Neural progenitor cell (in vitro differentiated cells): ENCODE data around the gene APCDD1L. TPM values are rescaled to one million over a fixed set of nuclear protein-coding genes. Genes with fewer than 3 reads are reported as not detected.

Source experiments
- DNase-seq: peaks from one replicate; pipeline ENCODE4 v3.0.0-alpha.2; 2016; ENCODE audit warnings: low spot score
- H2AFZ ChIP-seq: fragments of 200-600 bp; sonication (generic); replicated peaks from 2 replicates; pipeline ENCODE4 v1.6.1; 2016; ENCODE audit warnings: antibody characterized with exemption
- H3F3A ChIP-seq: fragments of 200-600 bp; sonication (generic); 2 replicates; pipeline ENCODE4 v1.6.1; 2016; ENCODE audit warnings: antibody characterized with exemption, low read depth
- H3K27ac ChIP-seq: fragments of 200-600 bp; sonication (generic); 2 replicates; pipeline ENCODE4 v1.5.1; 2016; ENCODE audit warnings: mild to moderate bottlenecking
- H3K27me3 ChIP-seq: fragments of 200-600 bp; sonication (generic); 2 replicates; pipeline ENCODE4 v1.6.1; 2016; ENCODE audit warnings: mild to moderate bottlenecking, moderate library complexity
- H3K36me3 ChIP-seq: fragments of 200-600 bp; sonication (generic); 2 replicates; pipeline ENCODE4 v1.5.1; 2016
- H3K4me1 ChIP-seq: fragments of 200-600 bp; sonication (generic); 2 replicates; pipeline ENCODE4 v1.6.1; 2016; ENCODE audit warnings: mixed run types
- H3K4me2 ChIP-seq: fragments of 200-600 bp; sonication (generic); 2 replicates; pipeline ENCODE4 v1.6.1; 2016
- H3K4me3 ChIP-seq: fragments of 200-600 bp; sonication (generic); 2 replicates; pipeline ENCODE4 v1.5.1; 2016
- H3K79me2 ChIP-seq: fragments of 200-600 bp; sonication (generic); 2 replicates; pipeline ENCODE4 v1.6.1; 2016; ENCODE audit warnings: low read depth
- H3K9ac ChIP-seq: fragments of 200-600 bp; sonication (generic); 2 replicates; pipeline ENCODE4 v1.6.1; 2016
- H3K9me3 ChIP-seq: fragments of 200-600 bp; sonication (generic); 2 replicates; pipeline ENCODE4 v1.5.1; 2016; ENCODE audit warnings: low read depth
- H4K20me1 ChIP-seq: fragments of 200-600 bp; sonication (generic); 2 replicates; pipeline ENCODE4 v1.6.1; 2016; ENCODE audit warnings: low read depth
- H3K27ac Mint-ChIP-seq: 3 replicates; pipeline ENCODE4 v1.8.0; 2021; ENCODE audit warnings: mixed read lengths
- H3K27me3 Mint-ChIP-seq: 2 replicates; pipeline ENCODE4 v1.8.0; 2022; ENCODE audit warnings: low read depth, mild to moderate bottlenecking, inconsistent platforms, moderate library complexity, mixed read lengths; ENCODE audit not compliant: insufficient read depth
- H3K36me3 Mint-ChIP-seq: 3 replicates; pipeline ENCODE4 v1.8.0; 2021; ENCODE audit warnings: mixed read lengths
- H3K4me1 Mint-ChIP-seq: 3 replicates; pipeline ENCODE4 v1.8.0; 2021; ENCODE audit warnings: mixed read lengths
- H3K4me3 Mint-ChIP-seq: 3 replicates; pipeline ENCODE4 v1.8.0; 2021; ENCODE audit warnings: mild to moderate bottlenecking, moderate library complexity, mixed read lengths
- H3K9me3 Mint-ChIP-seq: 3 replicates; pipeline ENCODE4 v1.8.0; 2020; ENCODE audit warnings: mixed read lengths
- CTCF ChIP-seq: fragments of 200-600 bp; sonication (generic); IDR thresholded peaks from 2 replicates; pipeline ENCODE4 v1.5.1; 2017; ENCODE audit warnings: antibody characterized with exemption, mild to moderate bottlenecking
- EZH2 ChIP-seq: fragments of 200-600 bp; sonication (generic); IDR thresholded peaks from 2 replicates; pipeline ENCODE4 v1.6.1; 2017; ENCODE audit warnings: antibody characterized with exemption, mild to moderate bottlenecking, moderate library complexity
- EZH2phosphoT487 ChIP-seq: fragments of 200-600 bp; sonication (generic); IDR thresholded peaks from 2 replicates; pipeline ENCODE4 v1.6.1; 2017; ENCODE audit warnings: antibody characterized with exemption
- total RNA-seq: library from RNA; depleted of rRNA; stranded (reverse); fragments of >200 nt; gene quantifications from 2 replicates; pipeline ENCODE4 v1.2.3, GENCODE V29; 2015; ENCODE audit warnings: low replicate concordance

Gene APCDD1L
- total RNA-seq, 1 donor from 2014 or later, result not detected

GRCh38 chr20:58523971-58524315 lies 8.7 kb upstream of the APCDD1L start:
- H3K36me3 Mint-ChIP-seq, result no peaks in the 10 kb centered on the region
- Histone ChIP-seq H3K4me2 (peak overlapping the region; percentile 70), H3K79me2 (no peaks in the 10 kb centered on the region), H3K4me1 (peaks cover 28% of the 10 kb centered on the region), H3K4me3 (peak overlapping the region; percentile 26), H3K27ac (peak overlapping the region; percentile 82), H3K36me3 (peaks cover 10% of the 10 kb centered on the region), H2AFZ (peak overlapping the region; percentile 68), H3F3A (peaks cover 26% of the 10 kb centered on the region), H3K9ac (no peak overlapping the region), H3K9me3 (peaks cover 18% of the 10 kb centered on the region), H3K27me3 (no peaks in the 10 kb centered on the region), H4K20me1 (no peaks in the 10 kb centered on the region)
- peaks cover 15% of the 10 kb centered on the region for H3K4me1 Mint-ChIP-seq
- no peak for DNase-seq
- TF ChIP-seq EZH2phosphoT487 (no peak), EZH2 (no peak), CTCF (no peak)
- H3K4me3 Mint-ChIP-seq, result no peak overlapping the region
- no peak overlapping the region for H3K27ac Mint-ChIP-seq
- peaks cover 25% of the 10 kb centered on the region for H3K9me3 Mint-ChIP-seq
- peaks cover 3% of the 10 kb centered on the region for H3K27me3 Mint-ChIP-seq

- H4K20me1 ChIP-seq, result no peaks in the 10 kb centered on the region
- H3K27me3 Mint-ChIP-seq, result peaks cover 3% of the 10 kb centered on the region
- no peak overlapping the region for H3K9ac ChIP-seq
- peaks cover 15% of the 10 kb centered on the region for H3K4me1 Mint-ChIP-seq
- H3K27ac Mint-ChIP-seq, result peak overlapping the region; percentile 23
- H3K9me3 Mint-ChIP-seq, result peaks cover 25% of the 10 kb centered on the region
- H3K9me3 ChIP-seq, result peaks cover 18% of the 10 kb centered on the region
- no peaks in the 10 kb centered on the region for H3K79me2 ChIP-seq
- H3F3A ChIP-seq, result peaks cover 26% of the 10 kb centered on the region
- no peak overlapping the region for H3K4me3 Mint-ChIP-seq
- H2AFZ ChIP-seq, result peak overlapping the region; percentile 68
- peaks cover 1% of the 10 kb centered on the region for H3K27me3 ChIP-seq
- peak overlapping the region; percentile 82 for H3K27ac ChIP-seq
- peak overlapping the region; percentile 70 for H3K4me2 ChIP-seq
- peak overlapping the region; percentile 26 for H3K4me3 ChIP-seq
- peak; percentile 56 for DNase-seq
- peaks cover 10% of the 10 kb centered on the region for H3K36me3 ChIP-seq
- H3K4me1 ChIP-seq, result peaks cover 28% of the 10 kb centered on the region
- no peaks in the 10 kb centered on the region for H3K36me3 Mint-ChIP-seq
- TF ChIP-seq CTCF (no peak), EZH2phosphoT487 (peak; percentile 38)
Measured at GRCh38 chr20:58523072-58523970, 8.1 kb upstream of the APCDD1L start.

GRCh38 chr20:58522666-58523065 lies 7.5 kb upstream of the APCDD1L start:
- peaks cover 8% of the 10 kb centered on the region for H3K27me3 ChIP-seq
- DNase-seq, result no peak
- peaks cover 10% of the 10 kb centered on the region for H3K36me3 ChIP-seq
- Mint-ChIP-seq H3K27ac (no peak overlapping the region), H3K27me3 (peaks cover 3% of the 10 kb centered on the region), H3K4me1 (peaks cover 15% of the 10 kb centered on the region), H3K36me3 (no peaks in the 10 kb centered on the region), H3K4me3 (no peak overlapping the region), H3K9me3 (peaks cover 24% of the 10 kb centered on the region)
- H3K4me2 ChIP-seq, result peak overlapping the region; percentile 70
- no peak overlapping the region for H3K4me3 ChIP-seq
- no peaks in the 10 kb centered on the region for H4K20me1 ChIP-seq
- H3K79me2 ChIP-seq, result no peaks in the 10 kb centered on the region
- H3K9ac ChIP-seq, result no peak overlapping the region
- H3F3A ChIP-seq, result peaks cover 26% of the 10 kb centered on the region
- no peak for TF ChIP-seq CTCF
- no peak for TF ChIP-seq EZH2
- no peak for TF ChIP-seq EZH2phosphoT487
- no peak overlapping the region for H3K27ac ChIP-seq
- H3K9me3 ChIP-seq, result peaks cover 17% of the 10 kb centered on the region
- no peak overlapping the region for H2AFZ ChIP-seq
- H3K4me1 ChIP-seq, result peaks cover 28% of the 10 kb centered on the region
